IMR-90 (cell line): ENCODE results near the gene INHBE.

Experiments
- BHLHE40 ChIP-seq: fragments of 150-350 bp; IDR thresholded peaks from 2 replicates; pipeline ENCODE4 v1.6.1; 2016; ENCODE audit warnings: mild to moderate bottlenecking, low read depth, low read length
- CEBPB ChIP-seq: IDR thresholded peaks from 2 replicates; pipeline ENCODE4 v1.6.1; 2012; ENCODE audit warnings: low read depth, low read length, improper control_type of control experiment
- CHD1 ChIP-seq: IDR thresholded peaks from 2 replicates; pipeline ENCODE4 v1.6.1; 2012; ENCODE audit warnings: low read depth, low read length, improper control_type of control experiment
- MAFK ChIP-seq: IDR thresholded peaks from 2 replicates; pipeline ENCODE4 v1.6.1; 2012; ENCODE audit warnings: low read depth, low read length, improper control_type of control experiment
- NFE2L2 ChIP-seq: fragments of 150-350 bp; IDR thresholded peaks from 2 replicates; pipeline ENCODE4 v1.6.1; 2016; ENCODE audit warnings: low read depth, mild to moderate bottlenecking, low read length
- POLR2A ChIP-seq: IDR thresholded peaks from 2 replicates; pipeline ENCODE4 v1.6.1; 2012; ENCODE audit warnings: mild to moderate bottlenecking, low read depth, low read length
- RAD21 ChIP-seq: IDR thresholded peaks from 2 replicates; pipeline ENCODE4 v1.6.1; 2012; ENCODE audit warnings: low read length, improper control_type of control experiment
- RCOR1 ChIP-seq: IDR thresholded peaks from 2 replicates; pipeline ENCODE4 v1.6.1; 2012; ENCODE audit warnings: mild to moderate bottlenecking, low read length, improper control_type of control experiment; ENCODE audit not compliant: insufficient replicate concordance
- RFX5 ChIP-seq: IDR thresholded peaks from 2 replicates; pipeline ENCODE4 v1.8.0; 2012; ENCODE audit warnings: low read depth, mild to moderate bottlenecking, low read length, moderate library complexity
- SMC3 ChIP-seq: fragments of 150-350 bp; IDR thresholded peaks from 2 replicates; pipeline ENCODE4 v1.6.1; 2016; ENCODE audit warnings: low read depth, mild to moderate bottlenecking, antibody characterized with exemption, low read length, moderate library complexity
- TF ChIP-seq, protein P1 (sequence below): conservative IDR thresholded peaks from 2 replicates; pipeline ENCODE4 v1.5.1; 2012; ENCODE audit warnings: mild to moderate bottlenecking, low read depth, low read length, improper control_type of control experiment
- TF ChIP-seq, protein P2 (sequence below): fragments of 150-350 bp; IDR thresholded peaks from 2 replicates; pipeline ENCODE4 v1.6.1; 2017; ENCODE audit warnings: mild to moderate bottlenecking, antibody characterized with exemption, low read length, low read depth

DNA sequence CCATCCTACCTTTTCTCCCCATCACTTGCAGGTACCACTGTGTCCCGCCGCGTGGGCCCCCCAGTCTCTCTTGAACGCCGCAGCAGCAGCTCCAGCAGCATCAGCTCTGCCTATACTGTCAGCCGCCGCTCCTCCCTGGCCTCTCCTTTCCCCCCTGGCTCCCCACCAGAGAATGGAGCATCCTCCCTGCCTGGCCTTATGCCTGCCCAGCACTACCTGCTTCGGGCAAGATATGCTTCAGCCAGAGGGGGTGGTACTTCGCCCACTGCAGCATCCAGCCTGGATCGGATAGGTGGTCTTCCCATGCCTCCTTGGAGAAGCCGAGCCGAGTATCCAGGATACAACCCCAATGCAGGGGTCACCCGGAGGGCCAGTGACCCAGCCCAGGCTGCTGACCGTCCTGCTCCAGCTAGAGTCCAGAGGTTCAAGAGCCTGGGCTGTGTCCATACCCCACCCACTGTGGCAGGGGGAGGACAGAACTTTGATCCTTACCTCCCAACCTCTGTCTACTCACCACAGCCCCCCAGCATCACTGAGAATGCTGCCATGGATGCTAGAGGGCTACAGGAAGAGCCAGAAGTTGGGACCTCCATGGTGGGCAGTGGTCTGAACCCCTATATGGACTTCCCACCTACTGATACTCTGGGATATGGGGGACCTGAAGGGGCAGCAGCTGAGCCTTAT, 15.3 kb downstream of the INHBE start:
- TF ChIP-seq, protein P1, sequence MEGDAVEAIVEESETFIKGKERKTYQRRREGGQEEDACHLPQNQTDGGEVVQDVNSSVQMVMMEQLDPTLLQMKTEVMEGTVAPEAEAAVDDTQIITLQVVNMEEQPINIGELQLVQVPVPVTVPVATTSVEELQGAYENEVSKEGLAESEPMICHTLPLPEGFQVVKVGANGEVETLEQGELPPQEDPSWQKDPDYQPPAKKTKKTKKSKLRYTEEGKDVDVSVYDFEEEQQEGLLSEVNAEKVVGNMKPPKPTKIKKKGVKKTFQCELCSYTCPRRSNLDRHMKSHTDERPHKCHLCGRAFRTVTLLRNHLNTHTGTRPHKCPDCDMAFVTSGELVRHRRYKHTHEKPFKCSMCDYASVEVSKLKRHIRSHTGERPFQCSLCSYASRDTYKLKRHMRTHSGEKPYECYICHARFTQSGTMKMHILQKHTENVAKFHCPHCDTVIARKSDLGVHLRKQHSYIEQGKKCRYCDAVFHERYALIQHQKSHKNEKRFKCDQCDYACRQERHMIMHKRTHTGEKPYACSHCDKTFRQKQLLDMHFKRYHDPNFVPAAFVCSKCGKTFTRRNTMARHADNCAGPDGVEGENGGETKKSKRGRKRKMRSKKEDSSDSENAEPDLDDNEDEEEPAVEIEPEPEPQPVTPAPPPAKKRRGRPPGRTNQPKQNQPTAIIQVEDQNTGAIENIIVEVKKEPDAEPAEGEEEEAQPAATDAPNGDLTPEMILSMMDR = no peak
- TF ChIP-seq, protein P2, sequence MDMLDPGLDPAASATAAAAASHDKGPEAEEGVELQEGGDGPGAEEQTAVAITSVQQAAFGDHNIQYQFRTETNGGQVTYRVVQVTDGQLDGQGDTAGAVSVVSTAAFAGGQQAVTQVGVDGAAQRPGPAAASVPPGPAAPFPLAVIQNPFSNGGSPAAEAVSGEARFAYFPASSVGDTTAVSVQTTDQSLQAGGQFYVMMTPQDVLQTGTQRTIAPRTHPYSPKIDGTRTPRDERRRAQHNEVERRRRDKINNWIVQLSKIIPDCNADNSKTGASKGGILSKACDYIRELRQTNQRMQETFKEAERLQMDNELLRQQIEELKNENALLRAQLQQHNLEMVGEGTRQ = no peak
- no peak for TF ChIP-seq POLR2A
- TF ChIP-seq RFX5 = no peak
- TF ChIP-seq CEBPB = no peak
- no peak for TF ChIP-seq BHLHE40
- TF ChIP-seq MAFK = no peak
- TF ChIP-seq RCOR1 = no peak
- no peak for TF ChIP-seq NFE2L2
- TF ChIP-seq RAD21 = no peak
- no peak for TF ChIP-seq SMC3
- TF ChIP-seq CHD1 = no peak
